GM12892 (cell line): ENCODE measurements around the gene MRPS7.

Experiments used
- DNase-seq: peaks from one replicate; pipeline ENCODE4 v3.0.0; 2011; ENCODE audit not compliant: insufficient read length
- FAIRE-seq: peaks from 2 replicates; lab custom pipeline; 2011; peaks lifted over from hg19 to GRCh38; lab: Jason Lieb, UNC
- POLR2A ChIP-seq: IDR thresholded peaks from 2 replicates; pipeline ENCODE4 v1.6.1; 2011; ENCODE audit warnings: low read depth, low read length, control low read depth
- POLR2AphosphoS5 ChIP-seq: IDR thresholded peaks from 2 replicates; pipeline ENCODE4 v1.6.1; 2011; ENCODE audit warnings: low read depth, low read length, control low read depth
- TAF1 ChIP-seq: IDR thresholded peaks from 2 replicates; pipeline ENCODE4 v1.6.1; 2011; ENCODE audit warnings: low read depth, mild to moderate bottlenecking, control low read depth, low read length, borderline replicate concordance

MRPS7 gene

DNA sequence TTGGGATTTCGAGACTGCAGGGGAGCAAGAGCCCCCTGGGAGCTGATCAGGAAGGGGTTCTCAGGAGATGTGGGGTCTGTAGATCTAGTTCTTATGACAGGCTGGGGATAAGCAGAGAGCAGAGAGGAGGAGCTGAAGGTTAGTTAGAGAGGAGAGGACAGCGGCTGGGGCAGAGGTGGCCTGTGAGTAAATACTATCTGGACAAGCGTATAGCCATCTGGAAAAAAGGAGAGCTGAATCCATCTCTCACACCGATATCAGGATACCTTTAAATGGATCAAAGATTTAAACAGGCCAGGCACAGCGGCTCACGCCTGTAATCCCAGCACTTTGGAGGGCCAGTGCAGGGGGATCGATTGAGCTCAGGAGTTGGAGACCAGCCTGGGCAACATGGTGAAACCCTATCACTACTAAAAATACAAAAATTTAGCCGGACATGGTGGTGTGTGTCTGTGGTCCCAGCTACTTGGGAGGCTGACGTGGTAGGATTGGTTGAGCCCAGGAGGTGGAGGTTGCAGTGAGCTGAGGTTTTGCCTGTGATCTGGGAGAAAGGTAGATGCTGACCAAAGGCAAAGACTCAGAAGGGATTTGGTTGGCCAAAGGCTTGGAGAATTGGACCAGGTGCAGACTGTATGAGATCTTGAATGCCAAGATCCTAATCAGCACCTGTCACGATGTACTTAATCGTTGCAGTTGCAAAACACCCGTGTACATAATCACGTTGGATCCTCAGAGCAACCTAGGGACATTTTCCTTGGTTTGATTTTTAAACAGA is 46.5 kb downstream of the MRPS7 start:
- TF ChIP-seq POLR2A (no peak), POLR2AphosphoS5 (no peak), TAF1 (no peak)
- DNase-seq (no peak), FAIRE-seq (no peak)

DNA sequence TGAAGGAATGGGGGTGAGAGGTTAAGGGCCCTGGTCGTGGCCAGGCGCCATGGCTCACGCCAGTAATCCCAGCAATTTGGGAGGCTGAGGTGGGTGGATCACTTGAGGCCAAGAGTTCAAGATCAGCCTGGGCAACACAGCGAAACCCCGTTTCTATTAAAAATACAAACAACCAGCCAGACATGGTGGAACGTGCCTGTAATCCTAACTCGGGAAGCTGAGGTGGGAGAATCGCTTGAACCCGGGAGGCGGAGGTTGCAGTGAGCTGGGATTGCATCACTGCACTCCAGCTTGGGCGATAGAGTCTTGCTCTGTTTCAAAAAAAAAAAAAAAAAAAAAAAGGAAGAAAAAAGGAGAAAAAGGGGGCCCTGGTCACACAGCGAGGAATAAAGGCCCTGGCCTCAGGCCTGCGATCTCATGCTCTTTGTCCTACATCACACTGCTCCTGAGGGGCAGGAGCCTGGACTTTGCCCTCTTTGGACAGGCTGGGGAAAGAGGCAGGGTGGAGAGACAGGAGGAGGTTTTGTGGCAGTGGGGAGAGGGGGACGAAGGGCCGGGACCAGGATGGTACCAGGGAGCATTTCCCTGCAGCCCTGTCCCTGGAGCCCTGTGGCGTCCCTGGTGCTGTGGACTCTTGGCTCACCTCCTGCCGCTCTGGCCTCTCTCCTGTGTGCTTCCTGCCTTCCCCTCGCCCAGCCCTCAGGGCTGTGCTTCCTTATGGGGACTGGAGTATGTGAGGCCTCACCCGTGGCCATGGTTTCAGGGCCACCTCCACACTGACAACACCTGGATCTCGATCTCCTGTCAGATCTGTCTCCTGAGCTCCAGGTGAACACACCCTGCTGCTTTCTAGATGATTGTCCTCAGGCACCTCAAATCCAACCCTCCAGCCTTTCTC is 47.3 kb downstream of the MRPS7 start:
- no peak for FAIRE-seq
- no peak for TF ChIP-seq TAF1
- TF ChIP-seq POLR2A, result no peak
- no peak for TF ChIP-seq POLR2AphosphoS5
- no peak for DNase-seq

DNA sequence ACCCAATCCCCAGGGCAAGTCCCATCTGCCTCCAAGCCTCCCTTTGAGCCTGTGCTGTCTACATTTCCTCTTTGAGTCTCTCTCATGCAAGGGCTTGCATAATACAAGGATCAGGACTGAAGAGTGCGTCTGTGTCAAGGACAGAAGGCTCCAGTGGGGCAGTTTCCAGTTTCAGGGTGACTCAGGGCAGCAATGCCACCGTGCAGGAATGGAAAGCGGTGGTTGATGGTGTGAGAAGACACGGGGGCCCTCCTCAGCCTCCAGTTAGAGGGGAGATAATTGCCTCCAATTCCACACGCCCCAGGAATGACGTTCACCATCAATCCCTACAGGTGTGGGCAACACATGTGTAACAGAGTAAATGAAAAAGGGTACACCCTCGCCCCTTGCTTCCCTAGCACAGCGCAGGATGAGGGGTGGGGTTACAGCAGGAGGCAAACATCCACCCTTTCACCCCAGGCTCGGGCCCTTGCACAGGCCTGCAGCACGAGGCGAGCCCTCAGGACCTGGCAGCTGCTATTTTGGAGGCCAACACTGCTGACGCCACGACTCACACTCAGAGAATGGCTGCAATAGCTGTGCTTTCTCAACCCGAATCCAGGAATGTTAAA is 52.4 kb downstream of the MRPS7 start:
- FAIRE-seq (peak; percentile 76), DNase-seq (no peak)
- TF ChIP-seq POLR2AphosphoS5 (0 out of 2 replicates have a peak, but pooled peaks have one; percentile 19), POLR2A (no peak)

- FAIRE-seq (peak; percentile 87), DNase-seq (no peak)
Measured at GRCh38 chr17:75315541-75316243, 54.0 kb downstream of the MRPS7 start.

More at GRCh38 chr17:75315541-75316243, 54.0 kb downstream of the MRPS7 start:
- TF ChIP-seq POLR2AphosphoS5 (no peak; the same call in 1 of the 2 replicates), POLR2A (peak; percentile 47; the same call in 1 of the 2 replicates), TAF1 (no peak)
